Measurements from ENCODE around the gene KDM4B. TPM values are rescaled to one million over a fixed set of nuclear protein-coding genes. Genes with fewer than 3 reads are reported as not detected.

KDM4B gene
- total RNA-seq, 2 donors from 2014 or later = 57.0 to 63.1 TPM

DNA sequence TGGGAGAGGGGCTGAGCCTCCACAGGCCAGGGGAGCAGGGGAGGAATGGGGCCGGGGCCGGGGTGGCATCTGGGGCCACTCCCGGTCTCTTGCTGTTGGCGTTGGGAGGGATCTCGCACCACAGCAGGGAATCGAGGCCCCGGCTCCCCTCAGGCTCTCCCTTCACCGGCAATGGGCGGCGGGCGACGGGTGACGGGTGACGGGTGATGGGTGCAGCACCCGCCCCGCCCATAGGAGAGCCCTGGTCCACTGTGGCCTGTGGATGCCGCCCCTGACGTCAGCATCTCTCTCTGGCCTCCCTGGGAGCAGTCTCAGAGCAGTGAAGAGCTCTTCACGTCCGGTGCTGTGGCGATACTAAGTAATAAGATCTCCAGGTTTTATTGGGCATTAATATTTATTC lies 133.6 kb downstream of the KDM4B start:
- Mint-ChIP-seq H3K4me1 (ENCODE audit: low read depth in 2 of 2) (peaks cover 0 to 7% of the 10 kb centered on the region in 2 donors), H3K36me3 (peaks cover 25% of the 10 kb centered on the region), H3K4me3 (no peak overlapping the region), H3K9me3 (peaks cover 5% of the 10 kb centered on the region), H3K27ac (no peak overlapping the region), H3K27me3 (no peaks in the 10 kb centered on the region)
- DNase-seq (ENCODE audit: low spot score) (no peak), ATAC-seq (no peak)

DNA sequence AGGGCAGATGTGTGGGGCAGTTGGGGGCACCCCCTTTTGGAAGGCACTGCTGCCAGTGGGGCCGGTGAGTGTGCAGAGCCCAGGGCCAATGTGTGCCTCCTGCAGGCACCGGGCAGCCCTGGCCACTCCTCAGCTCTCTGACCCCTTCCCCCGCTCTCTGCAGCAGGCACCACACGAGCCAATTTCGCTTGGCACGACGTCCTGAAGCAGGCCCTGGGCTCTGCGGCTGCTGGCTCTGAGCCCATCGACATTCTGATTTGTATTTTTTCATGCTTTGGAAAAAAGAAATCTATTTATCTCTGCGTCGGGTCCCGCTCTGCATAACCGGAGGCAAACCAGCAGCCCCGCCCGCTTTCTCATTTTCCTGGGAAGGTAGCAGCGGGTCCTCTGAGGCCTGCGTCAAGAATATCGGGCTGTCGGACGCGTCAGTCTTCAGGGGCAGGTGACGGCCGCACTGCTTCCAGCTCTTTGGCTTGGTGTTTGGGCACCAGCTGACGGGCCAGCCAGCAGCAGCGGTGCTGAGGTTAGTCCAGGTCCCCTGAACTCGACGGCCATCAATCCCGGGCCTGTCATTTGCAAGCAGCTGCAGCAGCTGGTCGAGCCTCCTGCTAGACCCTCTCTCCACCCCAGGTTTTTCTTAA lies 134.3 kb downstream of the KDM4B start:
- H3K27ac Mint-ChIP-seq = no peak overlapping the region
- no peak for DNase-seq (ENCODE audit: low spot score)
- H3K4me1 Mint-ChIP-seq (ENCODE audit: low read depth in 2 of 2) = peaks cover 0 to 7% of the 10 kb centered on the region in 2 donors
- no peak for ATAC-seq
- peaks cover 5% of the 10 kb centered on the region for H3K9me3 Mint-ChIP-seq
- no peak overlapping the region for H3K4me3 Mint-ChIP-seq
- no peaks in the 10 kb centered on the region for H3K27me3 Mint-ChIP-seq
- H3K36me3 Mint-ChIP-seq = peaks cover 25% of the 10 kb centered on the region

DNA sequence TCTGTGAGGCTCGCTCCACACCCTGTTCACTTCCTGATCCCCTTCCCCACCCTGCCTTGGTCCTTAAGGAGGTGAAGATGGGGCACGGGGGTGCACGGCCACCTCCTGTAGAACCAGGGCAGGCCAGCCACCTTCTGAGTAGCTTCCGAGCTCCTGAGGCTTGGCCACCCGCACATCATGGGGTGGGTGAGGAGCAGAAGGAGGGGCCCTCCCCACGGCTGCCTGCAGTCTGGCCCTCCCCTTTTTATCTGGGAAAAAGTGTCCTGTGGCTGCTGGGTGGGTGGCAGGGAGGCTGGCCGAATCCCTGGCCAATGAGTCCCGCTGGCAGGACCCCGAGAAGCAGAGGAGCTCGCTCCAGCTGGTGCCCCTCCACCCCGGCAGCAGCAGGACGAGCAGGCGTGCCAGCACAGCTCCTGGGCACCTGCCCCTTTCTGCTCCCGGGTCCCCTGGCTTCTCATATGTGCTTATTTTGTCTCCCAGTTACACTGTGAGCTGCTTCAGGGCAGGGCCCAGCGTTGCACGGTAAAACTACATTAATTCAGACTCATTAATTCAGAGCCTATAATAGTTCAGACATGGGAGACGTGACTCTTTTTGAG lies 135.0 kb downstream of the KDM4B start:
- ATAC-seq = no peak
- Mint-ChIP-seq H3K27ac (no peak overlapping the region), H3K9me3 (peaks cover 5% of the 10 kb centered on the region), H3K36me3 (peaks cover 22% of the 10 kb centered on the region), H3K4me1 (ENCODE audit: low read depth in 2 of 2) (peaks cover 0 to 7% of the 10 kb centered on the region in 2 donors), H3K27me3 (no peaks in the 10 kb centered on the region), H3K4me3 (no peak overlapping the region)
- DNase-seq (ENCODE audit: low spot score) = no peak

DNA sequence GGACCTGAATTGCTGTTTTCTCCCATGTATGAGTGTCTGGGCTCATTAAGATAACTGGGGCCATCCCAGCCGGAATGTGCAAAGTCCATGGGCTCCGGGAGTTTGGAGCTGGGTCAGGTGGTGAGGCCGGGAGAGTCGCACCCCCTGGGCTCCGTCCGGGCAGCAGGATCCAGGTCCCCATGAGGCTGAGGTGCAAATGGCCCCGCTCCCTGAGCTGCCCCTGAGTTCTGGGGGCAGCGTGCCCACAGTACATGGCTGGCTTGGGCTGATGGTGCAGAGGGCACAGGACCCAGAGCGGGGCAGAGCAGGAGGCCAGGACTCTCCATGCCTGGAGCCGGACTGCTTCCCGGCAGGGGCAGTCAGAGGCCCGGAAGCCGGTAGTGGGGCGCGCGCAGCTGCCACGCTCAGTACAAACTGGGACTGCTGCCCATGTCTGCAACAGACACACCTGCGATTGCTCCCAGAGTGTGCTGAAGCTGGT lies 136.0 kb downstream of the KDM4B start:
- peaks cover 15% of the 10 kb centered on the region for H3K36me3 Mint-ChIP-seq
- H3K4me1 Mint-ChIP-seq (ENCODE audit: low read depth in 2 of 2) = peaks cover 0 to 7% of the 10 kb centered on the region in 2 donors
- H3K27me3 Mint-ChIP-seq = no peaks in the 10 kb centered on the region
- ATAC-seq (no peak), DNase-seq (ENCODE audit: low spot score) (no peak)
- no peak overlapping the region for H3K4me3 Mint-ChIP-seq
- no peak overlapping the region for H3K27ac Mint-ChIP-seq
- H3K9me3 Mint-ChIP-seq = peaks cover 5% of the 10 kb centered on the region

DNA sequence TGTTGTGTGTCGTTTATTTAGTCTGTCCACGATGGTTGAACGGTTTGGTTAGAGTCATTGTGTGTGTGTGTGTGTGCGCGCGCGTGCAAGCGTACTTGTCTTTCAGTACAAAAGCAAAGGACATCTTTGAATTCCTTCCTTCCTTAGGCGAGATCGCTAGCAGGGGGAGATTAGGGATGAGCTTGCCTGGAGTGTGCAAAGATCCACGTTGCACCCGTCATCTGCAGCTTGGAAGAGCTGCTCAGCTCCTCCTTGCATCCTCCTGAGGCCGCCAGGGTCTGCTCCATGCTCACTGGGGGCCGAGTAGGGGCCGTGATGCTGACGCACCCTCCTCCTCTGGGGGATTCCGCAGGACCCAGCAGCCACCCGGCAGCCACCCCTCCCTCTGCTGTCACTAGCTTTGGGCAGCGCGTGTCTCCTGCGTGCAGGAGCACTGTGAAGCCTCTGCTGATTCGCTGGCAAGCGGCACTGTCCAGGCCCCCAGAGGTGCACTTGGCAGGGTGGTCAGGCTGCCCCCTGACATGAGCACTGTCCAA lies 137.3 kb downstream of the KDM4B start:
- no peak overlapping the region for H3K27ac Mint-ChIP-seq
- no peak overlapping the region for H3K4me3 Mint-ChIP-seq
- no peaks in the 10 kb centered on the region for H3K9me3 Mint-ChIP-seq
- DNase-seq (ENCODE audit: low spot score) (no peak), ATAC-seq (no peak)
- peaks cover 2% of the 10 kb centered on the region for H3K36me3 Mint-ChIP-seq
- no peaks in the 10 kb centered on the region for H3K27me3 Mint-ChIP-seq
- H3K4me1 Mint-ChIP-seq (ENCODE audit: low read depth in 2 of 2) = no peaks in the 10 kb centered on the region

DNA sequence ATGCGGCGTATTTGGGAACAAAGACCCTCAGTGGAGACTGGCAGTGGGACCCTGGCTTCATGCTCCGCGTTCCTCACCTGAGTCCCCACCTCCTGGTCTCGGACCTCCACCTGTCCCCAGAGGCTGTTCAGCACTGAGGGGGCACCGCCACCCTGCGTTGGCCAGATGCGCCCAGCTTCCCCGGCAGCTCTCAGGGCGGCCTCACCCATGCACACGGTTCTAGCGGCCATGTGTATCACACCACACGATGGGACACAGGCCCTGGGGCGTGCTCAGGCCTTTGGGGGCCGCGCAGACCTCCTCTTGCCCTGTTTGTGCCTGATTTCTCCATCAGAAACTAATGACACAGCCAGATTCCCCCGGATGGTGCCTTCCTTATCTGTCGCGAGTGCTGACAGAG lies 138.1 kb downstream of the KDM4B start:
- Mint-ChIP-seq H3K27ac (no peak overlapping the region), H3K4me1 (ENCODE audit: low read depth in 2 of 2) (no peaks in the 10 kb centered on the region), H3K27me3 (no peaks in the 10 kb centered on the region), H3K4me3 (no peak overlapping the region), H3K36me3 (no peaks in the 10 kb centered on the region), H3K9me3 (no peaks in the 10 kb centered on the region)
- ATAC-seq (no peak), DNase-seq (ENCODE audit: low spot score) (no peak)

DNA sequence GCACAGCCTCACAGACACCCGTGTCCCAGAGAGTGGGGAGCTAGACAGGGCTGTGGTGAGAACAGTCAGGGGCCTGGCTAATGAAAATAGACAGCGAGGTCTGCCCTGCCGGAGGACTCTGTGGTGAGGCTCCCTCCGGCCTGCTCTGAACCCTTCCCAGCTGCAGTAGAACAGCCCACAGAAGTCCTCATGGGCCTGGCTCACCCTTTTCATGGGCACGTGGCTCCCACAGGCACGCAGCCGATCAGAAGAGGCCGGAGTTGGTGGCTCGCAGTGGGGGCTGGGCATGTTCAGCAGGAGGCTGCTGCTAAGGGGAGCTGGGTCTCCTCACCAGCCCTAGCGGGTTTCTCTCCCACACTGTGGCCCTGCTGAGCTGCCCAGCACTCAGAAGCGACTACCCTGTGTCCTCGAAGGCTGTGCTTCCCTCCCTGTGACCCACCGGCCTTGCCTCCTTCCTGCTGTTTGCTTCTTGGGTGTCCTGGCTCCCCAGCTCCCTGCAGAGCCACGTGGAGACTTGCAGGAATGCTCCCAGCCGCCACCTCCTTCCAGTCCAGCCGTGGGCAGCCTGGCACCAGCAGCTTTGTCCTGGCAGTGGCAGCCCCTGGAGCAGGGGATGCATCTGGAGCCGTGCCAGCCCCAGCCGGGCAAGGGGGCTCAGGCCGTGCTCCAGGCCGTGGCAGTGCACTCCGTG lies 138.7 kb downstream of the KDM4B start:
- no peak for ATAC-seq

DNA sequence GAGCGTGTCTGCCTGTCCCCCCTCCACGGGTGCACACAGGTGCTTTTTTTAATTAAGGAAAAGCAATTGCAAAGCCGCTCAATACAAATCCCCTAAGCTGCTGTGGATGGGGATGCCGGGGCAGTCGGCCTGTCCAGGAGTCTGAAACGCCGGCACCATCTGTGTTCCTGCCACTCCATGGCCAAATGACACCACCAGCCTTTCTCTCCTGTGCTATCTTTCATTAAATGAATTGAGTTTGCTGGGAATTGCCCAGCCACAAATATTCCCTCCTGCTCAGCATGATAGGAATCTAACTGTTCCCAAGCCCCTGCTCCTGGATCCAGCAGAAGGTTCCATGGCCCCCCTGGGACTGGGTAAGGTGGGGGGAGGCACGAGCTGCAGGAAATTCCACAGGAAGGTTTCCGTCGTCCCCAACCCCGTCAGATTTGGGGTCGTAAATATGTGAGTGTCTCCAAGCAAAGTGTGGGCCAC lies 139.2 kb downstream of the KDM4B start:
- Mint-ChIP-seq H3K4me1 (ENCODE audit: low read depth in 2 of 2) (no peaks in the 10 kb centered on the region), H3K9me3 (no peaks in the 10 kb centered on the region), H3K4me3 (no peak overlapping the region), H3K36me3 (no peaks in the 10 kb centered on the region), H3K27me3 (no peaks in the 10 kb centered on the region), H3K27ac (no peak overlapping the region)
- ATAC-seq (no peak), DNase-seq (ENCODE audit: low spot score) (no peak)

More for the DNA sequence above, 138.7 kb downstream of the KDM4B start:
- no peak for DNase-seq (ENCODE audit: low spot score)
- H3K27ac Mint-ChIP-seq = no peak overlapping the region
- H3K9me3 Mint-ChIP-seq = no peaks in the 10 kb centered on the region
- no peaks in the 10 kb centered on the region for H3K4me1 Mint-ChIP-seq (ENCODE audit: low read depth in 2 of 2)
- H3K4me3 Mint-ChIP-seq = no peak overlapping the region
- H3K27me3 Mint-ChIP-seq = no peaks in the 10 kb centered on the region
- no peaks in the 10 kb centered on the region for H3K36me3 Mint-ChIP-seq

DNA sequence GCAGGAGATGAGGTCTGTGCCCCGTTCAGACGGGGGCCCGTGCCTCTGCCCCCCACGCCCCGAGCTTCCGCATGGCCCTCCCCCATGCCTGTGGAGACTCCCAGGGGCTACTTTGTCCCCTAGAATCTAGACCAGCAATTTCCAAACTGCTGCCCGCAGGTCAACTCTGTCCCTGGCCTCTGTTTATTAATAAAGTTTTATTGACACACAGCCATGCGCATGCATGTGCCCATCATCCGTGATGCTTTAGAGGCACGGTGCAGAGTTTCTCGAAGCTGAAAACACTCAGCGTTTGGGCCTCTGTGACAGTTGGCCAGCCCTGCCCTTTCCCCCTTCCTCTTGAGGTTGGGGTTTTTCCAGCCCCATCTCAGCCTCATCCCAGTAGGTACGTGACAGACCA lies 140.0 kb downstream of the KDM4B start:
- Mint-ChIP-seq H3K9me3 (no peaks in the 10 kb centered on the region), H3K27ac (no peak overlapping the region), H3K36me3 (no peaks in the 10 kb centered on the region), H3K4me1 (ENCODE audit: low read depth in 2 of 2) (no peaks in the 10 kb centered on the region), H3K4me3 (no peak overlapping the region), H3K27me3 (no peaks in the 10 kb centered on the region)
- DNase-seq (ENCODE audit: low spot score) (no peak), ATAC-seq (no peak)

DNA sequence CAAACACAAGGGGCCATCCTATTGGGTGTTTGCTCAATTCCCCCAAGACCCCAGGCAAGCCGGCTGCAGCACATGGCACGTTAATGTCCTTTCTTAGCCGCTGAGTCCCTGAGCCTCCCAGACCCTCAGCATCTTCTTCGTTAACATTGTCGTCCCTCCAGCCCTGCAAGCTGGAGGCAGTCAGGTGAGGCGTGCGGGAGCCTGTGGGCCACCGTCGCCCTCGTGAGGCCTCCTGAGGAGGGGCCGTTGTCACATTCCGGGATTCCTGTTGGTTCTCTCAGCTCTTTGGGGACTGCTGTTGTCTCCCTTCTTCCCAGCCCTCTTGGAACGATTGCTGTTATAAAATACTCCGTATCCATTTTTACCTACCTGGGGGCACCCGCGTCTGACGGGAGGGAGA lies 140.6 kb downstream of the KDM4B start:
- ATAC-seq (no peak), DNase-seq (ENCODE audit: low spot score) (no peak)
- Mint-ChIP-seq H3K4me1 (ENCODE audit: low read depth in 2 of 2) (no peaks in the 10 kb centered on the region), H3K36me3 (no peaks in the 10 kb centered on the region), H3K27ac (no peak overlapping the region), H3K27me3 (no peaks in the 10 kb centered on the region), H3K9me3 (no peaks in the 10 kb centered on the region), H3K4me3 (no peak overlapping the region)

DNA sequence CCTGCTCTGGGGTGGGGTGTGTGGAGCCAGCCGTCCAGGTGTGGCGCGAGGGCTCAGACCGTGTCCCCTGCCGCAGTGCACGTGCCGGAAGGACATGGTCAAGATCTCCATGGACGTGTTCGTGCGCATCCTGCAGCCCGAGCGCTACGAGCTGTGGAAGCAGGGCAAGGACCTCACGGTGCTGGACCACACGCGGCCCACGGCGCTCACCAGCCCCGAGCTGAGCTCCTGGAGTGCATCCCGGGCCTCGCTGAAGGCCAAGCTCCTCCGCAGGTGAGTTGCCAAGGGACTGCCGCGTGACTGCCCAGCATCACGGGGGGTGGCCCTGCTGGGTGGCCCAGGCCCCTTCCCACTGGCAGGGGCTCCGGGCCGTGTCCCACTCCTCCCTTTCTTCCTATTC lies 141.6 kb downstream of the KDM4B start:
- DNase-seq (ENCODE audit: low spot score) (no peak), ATAC-seq (no peak)
- no peaks in the 10 kb centered on the region for H3K27me3 Mint-ChIP-seq
- H3K9me3 Mint-ChIP-seq = no peaks in the 10 kb centered on the region
- H3K4me3 Mint-ChIP-seq = no peak overlapping the region
- H3K36me3 Mint-ChIP-seq = peaks cover 2% of the 10 kb centered on the region
- peaks cover 0 to under 1% of the 10 kb centered on the region in 2 donors for H3K4me1 Mint-ChIP-seq (ENCODE audit: low read depth in 2 of 2)
- no peak overlapping the region for H3K27ac Mint-ChIP-seq

DNA sequence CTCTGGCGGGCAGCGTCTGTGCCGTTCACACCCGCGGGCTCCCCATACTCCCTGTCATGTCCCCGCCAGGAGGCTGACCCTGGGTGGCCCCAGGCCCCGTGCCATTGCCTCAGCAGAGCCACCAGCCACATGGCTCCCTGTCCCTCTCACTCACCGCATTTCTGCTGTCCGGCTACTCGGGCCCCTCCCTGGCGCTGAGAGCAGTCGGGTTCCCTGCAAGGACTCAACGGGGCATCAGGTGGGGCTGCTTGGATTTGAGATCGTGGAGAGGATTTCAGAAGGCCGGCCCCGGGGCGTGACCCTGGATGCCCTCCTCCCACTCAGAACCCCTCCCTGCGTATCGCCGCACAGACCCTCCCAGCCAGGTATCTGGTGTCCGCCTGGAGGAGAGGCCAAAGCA lies 142.1 kb downstream of the KDM4B start:
- H3K4me3 Mint-ChIP-seq = no peak overlapping the region
- DNase-seq (ENCODE audit: low spot score) (no peak), ATAC-seq (no peak)
- H3K36me3 Mint-ChIP-seq = peaks cover 5% of the 10 kb centered on the region
- H3K4me1 Mint-ChIP-seq (ENCODE audit: low read depth in 2 of 2) = peaks cover 0 to 3% of the 10 kb centered on the region in 2 donors
- no peaks in the 10 kb centered on the region for H3K9me3 Mint-ChIP-seq
- no peak overlapping the region for H3K27ac Mint-ChIP-seq
- no peaks in the 10 kb centered on the region for H3K27me3 Mint-ChIP-seq

DNA sequence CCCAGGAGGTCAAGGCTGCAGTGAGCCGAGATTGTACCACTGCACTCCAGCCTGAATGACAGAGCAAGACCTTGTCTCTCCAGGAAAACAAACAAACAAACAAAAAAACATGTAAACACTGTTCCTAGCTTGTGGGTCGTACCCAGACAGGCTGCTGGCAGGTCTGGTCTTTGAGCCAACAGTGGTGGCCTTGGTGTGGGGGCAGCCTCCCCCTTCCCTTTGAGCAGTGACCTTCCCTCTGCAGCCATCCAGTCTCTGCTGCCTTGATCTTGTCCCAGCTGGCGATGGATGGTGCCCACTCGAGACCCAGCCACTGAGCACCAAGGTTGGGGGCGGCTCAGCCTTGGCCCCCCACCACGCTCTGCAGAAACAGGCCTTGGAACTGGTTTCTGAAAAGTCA lies 143.3 kb downstream of the KDM4B start:
- no peak overlapping the region for H3K4me3 Mint-ChIP-seq
- DNase-seq (ENCODE audit: low spot score) = no peak
- H3K4me1 Mint-ChIP-seq (ENCODE audit: low read depth in 2 of 2) = peaks cover 0 to 3% of the 10 kb centered on the region in 2 donors
- no peaks in the 10 kb centered on the region for H3K9me3 Mint-ChIP-seq
- peaks cover 5% of the 10 kb centered on the region for H3K36me3 Mint-ChIP-seq
- H3K27ac Mint-ChIP-seq = no peak overlapping the region
- no peaks in the 10 kb centered on the region for H3K27me3 Mint-ChIP-seq
- no peak for ATAC-seq

Data from natural killer cell treated with Interleukin-12 subunit alpha and Interleukin-12 subunit beta and Interleukin-15 and Interleukin-18, amount 100 ng/mL, for 72 hours (primary cell).